ENCODE results near the gene NOS1AP. TPM values are rescaled to one million over a fixed set of nuclear protein-coding genes. Genes with fewer than 3 reads are reported as not detected.

Gene NOS1AP
- total and polyA plus RNA-seq, 4 donors, result 0.97 to 4.8 (median 3.0) TPM

DNA sequence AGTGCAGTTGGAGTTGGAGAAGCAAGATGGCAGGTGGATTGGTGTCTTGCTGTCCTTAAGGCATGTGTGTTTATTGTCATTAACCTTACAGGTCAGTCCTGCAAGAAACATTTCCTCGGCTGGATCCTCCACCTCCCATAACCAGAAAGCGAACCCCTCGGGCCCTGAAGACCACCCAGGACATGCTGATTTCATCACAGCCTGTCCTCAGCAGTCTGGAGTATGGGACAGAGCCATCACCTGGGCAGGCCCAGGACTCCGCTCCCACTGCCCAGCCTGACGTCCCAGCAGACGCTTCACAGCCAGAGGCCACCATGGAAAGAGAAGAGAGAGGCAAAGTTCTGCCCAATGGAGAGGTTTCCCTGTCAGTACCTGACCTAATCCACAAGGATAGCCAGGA, 313.6 kb downstream of the NOS1AP start:
- H3K27ac ChIP-seq (ENCODE audit: low read depth in 1 of 2, low read length in 2 of 2), result no peak overlapping the region
- H3K4me3 ChIP-seq (ENCODE audit: low read length in 2 of 2), result no peak overlapping the region
- no peaks in the 10 kb centered on the region for H3K36me3 ChIP-seq (ENCODE audit: control insufficient read depth in 1 of 2, insufficient read depth in 2 of 2, low read length in 1 of 2)
- 96% methylated on average over 6 of the region's 6 CpGs for WGBS, 2 donors
- intact Hi-C loops (cut with DNase I), result no loop called here
- no peaks in the 10 kb centered on the region for H3K9me3 ChIP-seq (ENCODE audit: control insufficient read depth, low read length)
- DNase-seq (no peak), ATAC-seq (ENCODE audit: low FRiP score) (no peak)
- H3K4me1 ChIP-seq (ENCODE audit: control insufficient read depth in 1 of 2, insufficient read depth in 2 of 2, low read length in 2 of 2), result no peaks in the 10 kb centered on the region
- H3K27me3 ChIP-seq (ENCODE audit: control insufficient read depth in 1 of 2, insufficient read depth in 2 of 2, low read length in 1 of 2), result no peaks in the 10 kb centered on the region

DNA sequence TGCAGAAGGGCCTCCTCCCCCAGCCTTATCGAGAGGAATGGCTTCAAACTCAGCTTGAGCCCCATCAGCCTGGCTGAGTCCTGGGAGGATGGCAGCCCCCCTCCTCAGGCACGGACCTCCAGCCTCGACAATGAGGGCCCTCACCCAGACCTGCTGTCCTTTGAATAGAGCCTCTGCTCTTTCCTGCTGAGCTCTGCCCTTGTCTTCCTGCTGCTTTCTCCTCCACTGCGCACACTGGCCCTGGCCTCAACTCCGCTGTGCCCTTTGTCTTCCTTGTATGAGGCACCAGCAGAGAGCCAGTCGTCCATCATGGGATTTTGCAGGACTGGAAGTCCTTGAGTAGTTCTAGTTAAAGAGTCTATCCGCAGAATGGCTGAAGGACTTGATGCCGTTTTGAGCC, 314.0 kb downstream of the NOS1AP start:
- no peak for ATAC-seq (ENCODE audit: low FRiP score)
- Histone ChIP-seq H3K27me3 (ENCODE audit: control insufficient read depth in 1 of 2, insufficient read depth in 2 of 2, low read length in 1 of 2) (no peaks in the 10 kb centered on the region), H3K27ac (ENCODE audit: low read depth in 1 of 2, low read length in 2 of 2) (no peak overlapping the region), H3K4me1 (ENCODE audit: control insufficient read depth in 1 of 2, insufficient read depth in 2 of 2, low read length in 2 of 2) (no peaks in the 10 kb centered on the region), H3K9me3 (ENCODE audit: control insufficient read depth, low read length) (no peaks in the 10 kb centered on the region), H3K4me3 (ENCODE audit: low read length in 2 of 2) (no peak overlapping the region), H3K36me3 (ENCODE audit: control insufficient read depth in 1 of 2, insufficient read depth in 2 of 2, low read length in 1 of 2) (no peaks in the 10 kb centered on the region)
- DNase-seq, result no peak
- 93 to 99% methylated on average over 8 of the region's 8 CpGs for WGBS, 2 donors
- intact Hi-C loops (cut with DNase I), result no loop called here

DNA sequence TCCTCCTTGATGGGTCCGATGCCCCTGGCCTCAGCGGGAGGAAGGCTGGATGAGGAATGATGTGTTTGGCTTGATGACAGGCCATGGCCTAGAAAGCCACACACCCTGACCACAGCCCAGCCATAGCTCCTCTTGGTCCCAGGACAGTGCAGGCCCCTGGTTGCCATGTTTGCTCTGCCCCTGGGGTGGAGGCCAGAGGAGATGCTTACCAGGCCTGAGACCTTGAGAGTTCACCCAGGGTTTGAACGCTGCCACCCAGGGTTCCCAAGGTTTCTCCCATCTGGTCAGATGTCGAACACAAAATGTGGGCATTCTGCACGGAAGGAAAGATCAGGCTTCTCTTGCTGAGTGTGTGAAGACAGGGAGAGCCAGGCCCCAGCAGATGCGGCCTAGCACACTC, 314.6 kb downstream of the NOS1AP start:
- WGBS, 2 donors, result 93 to 94% methylated on average over 6 of the region's 6 CpGs
- no peaks in the 10 kb centered on the region for H3K27me3 ChIP-seq (ENCODE audit: control insufficient read depth in 1 of 2, insufficient read depth in 2 of 2, low read length in 1 of 2)
- no peak overlapping the region for H3K27ac ChIP-seq (ENCODE audit: low read depth in 1 of 2, low read length in 2 of 2)
- H3K4me3 ChIP-seq (ENCODE audit: low read length in 2 of 2), result no peak overlapping the region
- no peaks in the 10 kb centered on the region for H3K36me3 ChIP-seq (ENCODE audit: control insufficient read depth in 1 of 2, insufficient read depth in 2 of 2, low read length in 1 of 2)
- H3K9me3 ChIP-seq (ENCODE audit: control insufficient read depth, low read length), result no peaks in the 10 kb centered on the region
- ATAC-seq (ENCODE audit: low FRiP score) (no peak), DNase-seq (no peak)
- intact Hi-C loops (cut with DNase I), result no loop called here
- H3K4me1 ChIP-seq (ENCODE audit: control insufficient read depth in 1 of 2, insufficient read depth in 2 of 2, low read length in 2 of 2), result no peaks in the 10 kb centered on the region

DNA sequence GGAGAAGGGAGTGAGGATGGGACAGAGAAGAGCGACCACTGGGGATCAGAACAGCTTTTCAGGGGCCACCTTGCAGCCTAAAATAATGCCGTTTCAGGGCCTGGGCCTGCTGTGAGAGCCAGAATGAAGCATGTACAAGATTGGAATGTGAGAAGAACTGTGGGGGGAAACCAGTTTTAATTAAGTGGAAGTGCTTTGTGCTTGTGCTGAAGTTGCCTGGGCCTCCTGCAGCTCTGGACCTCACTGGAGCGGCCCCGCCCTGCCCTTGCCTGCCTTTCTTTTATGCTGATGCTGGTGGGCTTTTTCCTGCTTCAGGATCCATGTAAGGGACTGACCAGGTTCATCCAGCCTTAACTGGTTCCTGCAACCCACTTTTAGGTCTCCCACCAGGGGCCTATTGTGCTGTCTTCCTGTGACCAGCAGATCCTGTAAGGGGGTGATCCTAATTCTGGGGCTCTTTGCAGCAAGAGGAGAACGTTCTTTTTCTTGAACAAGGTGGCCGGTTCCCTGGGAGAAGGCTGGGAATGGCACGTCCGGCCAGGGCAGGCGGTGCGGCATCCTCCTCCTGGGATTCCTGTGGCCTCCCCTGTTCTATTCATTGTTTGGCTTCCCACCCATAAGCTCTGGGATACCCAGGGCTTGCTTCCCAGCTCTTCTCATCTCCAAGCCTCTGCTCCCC, 315.2 kb downstream of the NOS1AP start:
- DNase-seq (no peak), ATAC-seq (ENCODE audit: low FRiP score) (no peak)
- no peaks in the 10 kb centered on the region for H3K36me3 ChIP-seq (ENCODE audit: control insufficient read depth in 1 of 2, insufficient read depth in 2 of 2, low read length in 1 of 2)
- 94 to 96% methylated on average over 10 of the region's 10 CpGs for WGBS, 2 donors
- H3K9me3 ChIP-seq (ENCODE audit: control insufficient read depth, low read length), result no peaks in the 10 kb centered on the region
- H3K27me3 ChIP-seq (ENCODE audit: control insufficient read depth in 1 of 2, insufficient read depth in 2 of 2, low read length in 1 of 2), result no peaks in the 10 kb centered on the region
- H3K27ac ChIP-seq (ENCODE audit: low read depth in 1 of 2, low read length in 2 of 2), result no peak overlapping the region
- intact Hi-C loops (cut with DNase I), result no loop called here
- no peaks in the 10 kb centered on the region for H3K4me1 ChIP-seq (ENCODE audit: control insufficient read depth in 1 of 2, insufficient read depth in 2 of 2, low read length in 2 of 2)
- no peak overlapping the region for H3K4me3 ChIP-seq (ENCODE audit: low read length in 2 of 2)

DNA sequence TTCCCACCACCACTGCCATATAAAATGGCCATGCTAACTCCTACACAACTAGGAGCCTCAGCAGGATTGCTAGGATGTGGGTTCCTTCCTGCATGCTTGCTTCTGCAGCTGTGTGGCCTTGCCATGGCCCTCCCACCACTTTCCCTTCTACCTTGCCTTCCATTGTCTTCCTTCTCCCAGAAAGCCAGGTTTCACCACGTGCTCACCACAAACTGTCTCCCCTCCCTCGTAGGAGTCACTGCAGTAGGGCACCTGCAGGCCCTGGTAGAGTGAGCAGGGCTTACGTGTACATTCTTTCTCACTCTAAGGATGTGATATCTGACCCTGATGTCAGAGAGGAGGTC, 315.8 kb downstream of the NOS1AP start:
- no peak overlapping the region for H3K4me3 ChIP-seq (ENCODE audit: low read length in 2 of 2)
- 88 to 92% methylated on average over 3 of the region's 3 CpGs for WGBS, 2 donors
- intact Hi-C loops (cut with DNase I), result no loop called here
- H3K36me3 ChIP-seq (ENCODE audit: control insufficient read depth in 1 of 2, insufficient read depth in 2 of 2, low read length in 1 of 2), result no peaks in the 10 kb centered on the region
- H3K4me1 ChIP-seq (ENCODE audit: control insufficient read depth in 1 of 2, insufficient read depth in 2 of 2, low read length in 2 of 2), result no peaks in the 10 kb centered on the region
- no peaks in the 10 kb centered on the region for H3K27me3 ChIP-seq (ENCODE audit: control insufficient read depth in 1 of 2, insufficient read depth in 2 of 2, low read length in 1 of 2)
- ATAC-seq (ENCODE audit: low FRiP score), result no peak
- no peak overlapping the region for H3K27ac ChIP-seq (ENCODE audit: low read depth in 1 of 2, low read length in 2 of 2)
- DNase-seq, result no peak
- H3K9me3 ChIP-seq (ENCODE audit: control insufficient read depth, low read length), result no peaks in the 10 kb centered on the region

DNA sequence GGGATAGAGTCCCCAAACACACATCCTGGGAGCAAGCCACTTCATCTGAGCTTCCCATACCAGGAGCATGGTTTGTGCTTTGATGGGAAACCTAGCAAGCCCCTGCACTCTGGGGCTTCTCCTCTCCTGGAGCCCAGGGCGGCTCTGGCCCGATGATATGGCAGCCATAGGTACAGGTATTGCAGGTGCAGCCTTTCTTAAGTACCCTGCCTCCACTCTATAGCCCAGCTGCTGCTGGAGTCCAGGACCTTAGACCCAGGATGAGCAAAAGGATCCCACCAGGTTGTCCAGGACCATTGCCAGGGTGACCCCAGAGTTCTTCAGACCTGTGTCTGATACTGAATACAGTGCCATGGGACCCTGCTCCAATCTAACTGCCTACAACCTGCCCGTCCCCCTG, 316.2 kb downstream of the NOS1AP start:
- Histone ChIP-seq H3K4me3 (ENCODE audit: low read length in 2 of 2) (no peak overlapping the region), H3K27ac (ENCODE audit: low read depth in 1 of 2, low read length in 2 of 2) (no peak overlapping the region), H3K27me3 (ENCODE audit: control insufficient read depth in 1 of 2, insufficient read depth in 2 of 2, low read length in 1 of 2) (no peaks in the 10 kb centered on the region), H3K4me1 (ENCODE audit: control insufficient read depth in 1 of 2, insufficient read depth in 2 of 2, low read length in 2 of 2) (no peaks in the 10 kb centered on the region), H3K36me3 (ENCODE audit: control insufficient read depth in 1 of 2, insufficient read depth in 2 of 2, low read length in 1 of 2) (no peaks in the 10 kb centered on the region), H3K9me3 (ENCODE audit: control insufficient read depth, low read length) (no peaks in the 10 kb centered on the region)
- DNase-seq (no peak), ATAC-seq (ENCODE audit: low FRiP score) (no peak)
- intact Hi-C loops (cut with DNase I), result no loop called here
- WGBS, 2 donors, result 79 to 83% methylated on average over 3 of the region's 3 CpGs

DNA sequence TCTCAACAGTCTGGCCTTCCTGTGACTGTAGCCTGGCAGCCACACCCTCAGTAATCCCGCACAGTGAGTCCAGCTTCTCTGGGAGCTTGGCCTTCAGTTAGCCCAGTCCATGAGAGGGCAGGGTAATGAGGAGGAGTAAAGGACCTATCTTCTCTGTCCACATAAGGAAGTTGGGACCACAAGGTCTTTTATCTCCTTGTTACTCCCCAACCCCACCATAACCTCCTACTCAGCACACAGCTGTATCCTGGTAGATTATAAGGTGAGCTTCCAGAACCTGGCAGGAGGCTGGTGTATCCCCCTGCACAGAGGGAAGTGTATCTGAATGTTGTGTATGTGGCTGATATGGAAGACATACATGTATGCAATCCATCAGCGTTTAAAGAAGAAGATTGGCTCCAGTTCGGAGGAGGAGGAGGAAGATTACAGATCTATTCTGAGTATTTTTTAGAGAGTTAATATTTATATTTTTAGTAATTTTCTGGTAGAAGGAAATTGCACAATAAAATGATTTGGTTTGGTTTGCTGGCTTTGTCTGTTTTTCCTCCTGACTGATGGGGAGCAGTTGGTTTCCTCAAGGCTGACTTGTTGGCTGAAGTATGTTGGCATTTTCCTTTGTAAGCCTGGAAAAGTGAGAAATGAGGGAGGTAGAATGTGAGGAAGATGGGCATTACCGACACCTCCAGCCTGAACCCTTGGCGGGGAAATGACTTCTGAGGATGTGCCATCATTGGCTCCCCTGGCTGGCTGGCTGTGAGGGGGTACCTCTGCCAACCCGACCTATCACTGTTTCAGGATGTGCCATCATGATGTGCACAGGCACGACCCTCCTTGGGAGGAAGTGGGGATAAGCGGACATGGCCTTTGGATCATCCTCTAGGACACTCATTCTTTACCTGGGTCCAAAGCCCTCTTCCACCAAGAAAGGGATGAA, 317.1 kb downstream of the NOS1AP start:
- intact Hi-C loops (cut with DNase I), result no loop called here
- H3K27me3 ChIP-seq (ENCODE audit: control insufficient read depth in 1 of 2, insufficient read depth in 2 of 2, low read length in 1 of 2), result no peaks in the 10 kb centered on the region
- no peak overlapping the region for H3K4me3 ChIP-seq (ENCODE audit: low read length in 2 of 2)
- no peaks in the 10 kb centered on the region for H3K4me1 ChIP-seq (ENCODE audit: control insufficient read depth in 1 of 2, insufficient read depth in 2 of 2, low read length in 2 of 2)
- no peak for ATAC-seq (ENCODE audit: low FRiP score)
- 83 to 85% methylated on average over 8 of the region's 8 CpGs for WGBS, 2 donors
- H3K36me3 ChIP-seq (ENCODE audit: control insufficient read depth in 1 of 2, insufficient read depth in 2 of 2, low read length in 1 of 2), result no peaks in the 10 kb centered on the region
- no peak for DNase-seq
- no peaks in the 10 kb centered on the region for H3K9me3 ChIP-seq (ENCODE audit: control insufficient read depth, low read length)
- H3K27ac ChIP-seq (ENCODE audit: low read depth in 1 of 2, low read length in 2 of 2), result no peak overlapping the region

DNA sequence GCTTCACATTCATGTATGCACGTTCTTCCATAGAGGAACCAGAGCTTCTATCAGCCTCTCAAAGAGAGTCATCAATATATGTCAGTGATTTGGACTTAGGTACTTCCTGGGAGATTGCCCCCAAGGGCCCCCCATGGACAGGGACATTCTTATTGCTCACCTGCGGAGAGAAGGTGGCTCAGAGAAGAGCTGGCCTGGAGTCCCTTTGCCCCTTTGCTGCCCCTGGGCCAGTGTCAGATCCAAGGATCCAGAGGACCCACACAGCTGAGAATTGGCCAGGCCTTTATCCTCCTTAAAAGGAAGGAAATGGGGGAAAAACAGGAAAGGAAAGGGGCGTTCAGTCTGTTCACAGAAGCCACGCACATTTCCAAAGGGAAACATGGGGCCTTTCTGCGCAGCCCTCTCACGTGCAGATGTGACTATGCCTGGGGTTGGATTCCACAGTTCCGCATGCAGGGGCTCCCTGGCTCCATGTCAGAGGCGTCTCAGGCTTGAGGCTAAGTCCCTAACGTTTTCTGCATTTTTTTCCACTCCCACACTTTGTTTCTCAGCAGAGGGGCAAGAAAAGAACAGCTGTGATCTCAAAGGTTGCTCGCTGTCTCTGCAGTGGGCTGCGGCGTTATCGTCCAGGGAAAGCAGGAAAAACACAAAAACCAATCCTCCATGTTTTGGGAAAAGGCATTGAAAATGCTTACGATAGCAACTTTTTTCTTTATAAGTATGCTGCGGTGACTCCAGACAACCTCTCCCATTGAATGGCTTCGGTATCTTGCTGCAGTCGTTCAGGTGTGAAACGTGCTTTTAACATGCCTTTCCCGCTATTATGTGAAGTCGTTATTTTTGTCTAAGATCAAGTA, 318.0 kb downstream of the NOS1AP start:
- intact Hi-C loops (cut with DNase I), result no loop called here
- H3K36me3 ChIP-seq (ENCODE audit: control insufficient read depth in 1 of 2, insufficient read depth in 2 of 2, low read length in 1 of 2), result no peaks in the 10 kb centered on the region
- H3K27me3 ChIP-seq (ENCODE audit: control insufficient read depth in 1 of 2, insufficient read depth in 2 of 2, low read length in 1 of 2), result no peaks in the 10 kb centered on the region
- no peak overlapping the region for H3K27ac ChIP-seq (ENCODE audit: low read depth in 1 of 2, low read length in 2 of 2)
- ATAC-seq (ENCODE audit: low FRiP score) (no peak), DNase-seq (no peak)
- no peaks in the 10 kb centered on the region for H3K4me1 ChIP-seq (ENCODE audit: control insufficient read depth in 1 of 2, insufficient read depth in 2 of 2, low read length in 2 of 2)
- H3K4me3 ChIP-seq (ENCODE audit: low read length in 2 of 2), result no peak overlapping the region
- 71 to 76% methylated on average over 20 of the region's 20 CpGs for WGBS, 2 donors
- no peaks in the 10 kb centered on the region for H3K9me3 ChIP-seq (ENCODE audit: control insufficient read depth, low read length)

Measured in aorta (tissue), 5 donors.